Suprapubic skin (tissue), 4 donors: ENCODE measurements around the gene VPS52. TPM values are rescaled to one million over a fixed set of nuclear protein-coding genes. Genes with fewer than 3 reads are reported as not detected.
"Not testable (repeated sequence)": the region's sequence is repeated elsewhere in the genome, so short reads cannot be mapped to it uniquely, and the experiment has no call there.

Experiments used
- DNase-seq, 2 donors: peaks; one replicate each; pipeline ENCODE4 v3.0.0-alpha.2; 2019; ENCODE audit warnings: low spot score in 2 of 2
- H3K27ac ChIP-seq: fragments of 200-600 bp; sonication (generic); one replicate; pipeline ENCODE4 v1.5.1; 2019
- H3K27me3 ChIP-seq: fragments of 200-600 bp; sonication (generic); one replicate; pipeline ENCODE4 v1.5.1; 2019
- H3K36me3 ChIP-seq: fragments of 200-600 bp; sonication (generic); one replicate; pipeline ENCODE4 v1.5.1; 2019
- H3K4me1 ChIP-seq: fragments of 200-600 bp; sonication (generic); one replicate; pipeline ENCODE4 v1.5.1; 2019
- H3K4me3 ChIP-seq: fragments of 200-600 bp; sonication (generic); one replicate; pipeline ENCODE4 v1.5.1; 2019; ENCODE audit warnings: mild to moderate bottlenecking
- H3K9me3 ChIP-seq: fragments of 200-600 bp; sonication (generic); one replicate; pipeline ENCODE4 v1.5.1; 2019
- CTCF ChIP-seq, 2 donors: fragments of 200-600 bp in 1 of 2; fragments of 450-650 bp in 1 of 2; sonication (generic) in 1 of 2; IDR thresholded peaks; one replicate each; pipeline ENCODE4 v1.5.1; 2016 to 2019; ENCODE audit warnings: antibody characterized with exemption in 2 of 2, mild to moderate bottlenecking in 1 of 2, moderate library complexity in 1 of 2
- EP300 ChIP-seq: sonication (generic); formaldehyde crosslinking; IDR thresholded peaks from one replicate; pipeline ENCODE4 v1.6.1; 2017; ENCODE audit warnings: antibody characterized with exemption
- POLR2A ChIP-seq, 2 donors: fragments of 450-650 bp; IDR thresholded peaks; one replicate each; pipeline ENCODE4 v1.6.1; 2017; ENCODE audit warnings: antibody characterized with exemption in 2 of 2, mild to moderate bottlenecking in 2 of 2, moderate library complexity in 2 of 2
- POLR2AphosphoS5 ChIP-seq, 3 donors: sonication (generic); formaldehyde crosslinking; IDR thresholded peaks; one replicate each; pipeline ENCODE4 v1.6.1; 2017; ENCODE audit warnings: antibody characterized with exemption in 3 of 3
- WGBS: methylation state at CpG from one replicate; pipeline ENCODE4 v1.1.5; 2018; 5-methylcytosine and 5-hydroxymethylcytosine counted together
- total RNA-seq, 4 donors: library from RNA; depleted of rRNA; stranded (reverse); fragments of >200 nt; gene quantifications; one replicate each; pipeline ENCODE4 v1.1.0, GENCODE V29; 2016

Gene VPS52
- total RNA-seq, 4 donors from 2014 or later, result 44.4 to 75.1 (median 59.0) TPM

GRCh38 chr6:33289784-33290315 lies 18.2 kb upstream of the VPS52 start:
- 5% methylated on average over 14 of the region's 14 CpGs for WGBS
- TF ChIP-seq POLR2AphosphoS5 (IDR thresholded peaks at IDR 0.05) (no peak), EP300 (no peak), POLR2A (IDR thresholded peaks at IDR 0.05) (no peak), CTCF (IDR thresholded peaks at IDR 0.05) (no peak)
- peaks cover 25% of the 10 kb centered on the region for H3K4me1 ChIP-seq
- peak overlapping the region; percentile 77 for H3K27ac ChIP-seq
- peaks cover 64% of the 10 kb centered on the region for H3K36me3 ChIP-seq
- no peaks in the 10 kb centered on the region for H3K27me3 ChIP-seq
- no peak for DNase-seq
- H3K9me3 ChIP-seq, result no peaks in the 10 kb centered on the region
- H3K4me3 ChIP-seq, result peak overlapping the region; percentile 86

- DNase-seq, result peak; percentile 87 to 90
- under 1% methylated on average over 43 of the region's 43 CpGs for WGBS
- peaks cover 25% of the 10 kb centered on the region for H3K4me1 ChIP-seq
- peak within 1 kb of the TSS; percentile 86 for H3K4me3 ChIP-seq
- peaks cover 59% of the 10 kb centered on the region for H3K36me3 ChIP-seq
- no peaks in the 10 kb centered on the region for H3K27me3 ChIP-seq
- peak in 2 of 3 donors; percentile 23 to 60 for TF ChIP-seq POLR2AphosphoS5 (IDR thresholded peaks at IDR 0.05)
- no peak for TF ChIP-seq EP300
- no peaks in the 10 kb centered on the region for H3K9me3 ChIP-seq
- peak within 1 kb of the TSS; percentile 77 for H3K27ac ChIP-seq
Measured at GRCh38 chr6:33288921-33289783, 17.5 kb upstream of the VPS52 start, which contains the start of the genes PFDN6 and WDR46. TSS of gene PFDN6 (plus strand) at chr6:33289601. CDS start at chr6:33289857, 256 bp downstream. TSS of gene WDR46 (minus strand) at chr6:33289239. CDS start at chr6:33289170, 69 bp downstream.

DNA sequence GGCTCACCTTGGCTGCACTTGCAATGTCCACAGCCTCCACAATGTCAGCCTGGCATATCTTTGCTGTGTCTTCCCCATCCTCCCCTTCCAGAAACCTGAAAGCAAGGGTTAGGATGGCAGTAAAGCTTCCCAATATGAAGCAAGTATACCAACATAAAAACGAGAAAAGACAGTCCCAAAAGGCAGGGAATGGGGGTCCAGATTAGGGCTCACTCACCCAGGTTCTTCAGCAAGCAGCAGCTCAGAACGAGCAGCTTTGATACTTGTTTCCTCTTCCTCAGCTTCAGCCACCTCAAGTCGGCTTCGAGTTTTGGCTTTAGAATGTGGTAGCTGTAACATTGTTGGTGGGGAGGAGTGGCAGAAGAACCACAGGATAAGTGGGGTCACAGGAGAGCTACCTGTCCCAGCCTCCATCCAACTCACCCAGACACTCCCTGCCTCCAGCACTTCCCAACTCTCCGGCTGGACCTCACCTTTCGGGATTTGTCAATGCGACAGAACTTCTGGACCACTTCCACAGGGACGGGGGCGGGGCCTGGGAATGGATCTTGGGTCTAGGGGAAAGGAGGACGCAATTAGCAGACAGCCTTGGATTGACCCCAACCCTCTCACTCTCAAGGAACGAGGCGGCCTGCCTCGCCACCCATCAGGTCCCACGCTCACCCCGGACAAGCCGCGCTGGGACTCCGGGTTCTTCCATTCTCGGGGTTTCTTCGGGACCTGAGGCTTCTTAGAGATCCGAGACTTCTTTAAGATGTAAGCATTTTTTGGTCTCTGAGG lies 16.7 kb upstream of the VPS52 start:
- Histone ChIP-seq H3K27me3 (no peaks in the 10 kb centered on the region), H3K36me3 (peaks cover 59% of the 10 kb centered on the region), H3K9me3 (no peaks in the 10 kb centered on the region), H3K4me3 (peak overlapping the region; percentile 86), H3K4me1 (peaks cover 25% of the 10 kb centered on the region), H3K27ac (peak overlapping the region; percentile 77)
- no peak for DNase-seq
- 15% methylated on average over 13 of the region's 21 CpGs for WGBS
- TF ChIP-seq EP300, result no peak
- no peak for TF ChIP-seq POLR2AphosphoS5 (IDR thresholded peaks at IDR 0.05)
- no peak for TF ChIP-seq CTCF (IDR thresholded peaks at IDR 0.05)
- no peak for TF ChIP-seq POLR2A (IDR thresholded peaks at IDR 0.05)

DNA sequence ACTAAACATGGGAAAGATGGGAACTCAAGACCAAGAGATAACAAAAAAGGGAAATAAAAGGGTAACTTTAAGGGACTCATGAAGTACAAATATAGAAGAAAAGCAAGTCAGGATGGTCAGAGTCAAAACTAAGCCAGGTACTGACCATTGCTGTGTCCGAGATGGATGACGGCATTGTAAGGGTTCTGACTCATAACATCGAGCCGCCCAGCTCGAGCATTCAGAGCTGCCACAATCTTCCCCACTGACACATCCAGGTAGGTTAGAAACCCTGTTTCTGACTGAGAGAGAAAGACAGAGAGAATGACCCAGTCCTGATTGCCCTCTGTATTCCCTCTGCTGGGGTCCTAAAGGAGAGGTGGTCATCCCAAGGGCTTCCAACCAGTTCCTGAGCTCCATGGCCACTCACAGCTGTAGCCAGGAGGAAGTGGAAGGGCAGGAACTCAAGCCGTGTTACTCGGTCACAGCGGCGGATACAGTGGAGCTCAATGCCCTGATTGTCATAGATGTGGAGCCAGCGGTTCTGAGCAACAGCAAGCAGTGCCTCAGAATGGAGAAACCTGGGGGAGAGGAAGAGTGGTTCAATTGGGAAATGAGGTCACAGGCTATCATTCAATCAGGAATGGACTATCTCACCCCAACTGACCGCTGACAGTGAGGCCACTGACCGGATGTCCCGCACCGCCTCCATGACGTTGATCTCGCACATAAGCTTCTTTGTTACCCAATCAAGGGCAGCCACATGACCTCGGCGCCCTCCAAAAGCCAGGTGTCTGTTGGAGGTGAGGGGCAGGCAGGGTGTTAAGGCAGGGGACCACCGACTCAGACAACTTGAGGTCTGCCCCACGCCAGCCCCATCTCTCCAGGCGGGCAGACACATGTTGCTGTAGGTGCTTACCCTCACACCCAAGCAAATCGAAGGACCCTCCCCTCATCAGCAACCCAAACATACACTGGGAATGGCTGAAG lies 15.6 kb upstream of the VPS52 start:
- Histone ChIP-seq H3K36me3 (peaks cover 57% of the 10 kb centered on the region), H3K27ac (no peak overlapping the region), H3K9me3 (no peaks in the 10 kb centered on the region), H3K4me3 (no peak overlapping the region), H3K27me3 (no peaks in the 10 kb centered on the region), H3K4me1 (peaks cover 25% of the 10 kb centered on the region)
- no peak for DNase-seq
- WGBS, result 86% methylated on average over 22 of the region's 22 CpGs
- TF ChIP-seq EP300, result no peak
- TF ChIP-seq CTCF (IDR thresholded peaks at IDR 0.05), result no peak
- no peak for TF ChIP-seq POLR2AphosphoS5 (IDR thresholded peaks at IDR 0.05)
- TF ChIP-seq POLR2A (IDR thresholded peaks at IDR 0.05), result no peak

DNA sequence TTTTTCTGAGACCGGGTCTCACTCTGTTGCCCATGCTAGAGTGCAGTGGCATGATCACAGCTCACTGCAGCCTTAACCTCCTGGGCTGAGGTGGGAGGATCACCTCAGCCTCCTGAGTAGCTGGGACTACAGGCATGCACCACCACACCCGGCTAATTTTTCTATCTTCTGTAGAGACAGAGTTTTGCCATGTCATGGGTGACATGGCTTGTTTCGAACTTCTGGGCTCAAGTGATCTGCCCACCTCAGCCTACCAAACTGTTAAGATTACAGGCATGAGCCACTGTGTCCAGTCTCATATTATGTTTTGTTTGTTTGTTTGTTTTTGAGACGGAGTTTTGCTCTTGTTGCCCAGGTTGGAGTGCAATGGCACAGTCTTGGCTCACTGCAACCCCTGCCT lies 13.5 kb upstream of the VPS52 start:
- Histone ChIP-seq H3K4me1 (peaks cover 16% of the 10 kb centered on the region), H3K36me3 (peaks cover 58% of the 10 kb centered on the region)
- not testable (repeated sequence) for H3K9me3 ChIP-seq, H3K4me3 ChIP-seq, H3K27ac ChIP-seq, DNase-seq, H3K27me3 ChIP-seq
- 83% methylated on average over 4 of the region's 4 CpGs for WGBS
